Sigmoid colon (tissue), 7 donors: ENCODE results near the gene SMARCC2. TPM values are rescaled to one million over a fixed set of nuclear protein-coding genes. Genes with fewer than 3 reads are reported as not detected.

Experiments
- DNase-seq: peaks from one replicate; pipeline ENCODE4 v3.0.0-alpha.2; 2019
- H3K27ac ChIP-seq, 4 donors: fragments of 200-600 bp; sonication (generic); one replicate each; pipeline ENCODE4 v1.5.1; 2016 to 2019; ENCODE audit warnings: mild to moderate bottlenecking in 1 of 4
- H3K27me3 ChIP-seq, 3 donors: fragments of 200-600 bp; sonication (generic); one replicate each; pipeline ENCODE4 v1.5.1; 2019; ENCODE audit warnings: mild to moderate bottlenecking in 1 of 3
- H3K36me3 ChIP-seq, 4 donors: fragments of 200-600 bp; sonication (generic); one replicate each; pipeline ENCODE4 v1.5.1; 2016 to 2019
- H3K4me1 ChIP-seq, 4 donors: fragments of 200-600 bp; sonication (generic); one replicate each; pipeline ENCODE4 v1.5.1; 2017 to 2019
- H3K4me3 ChIP-seq, 4 donors: fragments of 200-600 bp; sonication (generic); one replicate each; pipeline ENCODE4 v1.5.1; 2017 to 2019; ENCODE audit warnings: mild to moderate bottlenecking in 2 of 4, moderate library complexity in 1 of 4
- H3K9me3 ChIP-seq, 4 donors: fragments of 200-600 bp in 3 of 4; sonication (generic) in 3 of 4; one replicate each; pipeline versions ENCODE4 v1.5.1 to v1.6.1; 2013 to 2019
- EP300 ChIP-seq, 4 donors: sonication (generic); formaldehyde crosslinking; IDR thresholded peaks; one replicate each; pipeline ENCODE4 v1.6.1; 2017; ENCODE audit warnings: antibody characterized with exemption in 4 of 4
- POLR2A ChIP-seq, 2 donors: fragments of 450-650 bp; IDR thresholded peaks; one replicate each; pipeline ENCODE4 v1.6.1; 2016; ENCODE audit warnings: antibody characterized with exemption in 2 of 2, mild to moderate bottlenecking in 2 of 2, moderate library complexity in 2 of 2
- POLR2AphosphoS5 ChIP-seq, 4 donors: sonication (generic); formaldehyde crosslinking; IDR thresholded peaks; one replicate each; pipeline ENCODE4 v1.6.1; 2017; ENCODE audit warnings: antibody characterized with exemption in 4 of 4
- WGBS, 2 donors: extraction: QIAGEN DNeasy Blood & Tissue Kit; methylation state at CpG; one replicate each; pipeline ENCODE4 v1.1.7; 2013; 5-methylcytosine and 5-hydroxymethylcytosine counted together
- intact Hi-C: fragments of 100-400 bp; cut with DNase I; formaldehyde crosslinking; loops from one replicate; pipeline ENCODE4 v1.15.1; 2023
- polyA plus RNA-seq, 3 donors: library from polyadenylated mRNA; stranded (reverse); fragments of 200-250 nt; gene quantifications; one replicate each; pipeline ENCODE4 v1.2.3, GENCODE V29; 2013
- total RNA-seq, 4 donors: library from RNA; depleted of rRNA; stranded (reverse); fragments of >200 nt; gene quantifications; one replicate each; pipeline ENCODE4 v1.1.0, GENCODE V29; 2016
- TF ChIP-seq, protein P1 (sequence below), 4 experiments: fragments of 450-650 bp in 3 of 4; fragments of 200-600 bp in 1 of 4; IDR thresholded peaks; one replicate each; pipeline ENCODE4 v1.5.1; 2016 to 2019; ENCODE audit warnings: antibody characterized with exemption in 4 of 4, mild to moderate bottlenecking in 3 of 4, moderate library complexity in 2 of 4
- donor health status: healthy with polysubstance abuse.
- donor health status: Bipolar disorder and iron deficiency.
- donor health status: healthy.

SMARCC2 gene
- total and polyA plus RNA-seq, 7 donors = 18.0 to 135 (median 55.7) TPM

DNA sequence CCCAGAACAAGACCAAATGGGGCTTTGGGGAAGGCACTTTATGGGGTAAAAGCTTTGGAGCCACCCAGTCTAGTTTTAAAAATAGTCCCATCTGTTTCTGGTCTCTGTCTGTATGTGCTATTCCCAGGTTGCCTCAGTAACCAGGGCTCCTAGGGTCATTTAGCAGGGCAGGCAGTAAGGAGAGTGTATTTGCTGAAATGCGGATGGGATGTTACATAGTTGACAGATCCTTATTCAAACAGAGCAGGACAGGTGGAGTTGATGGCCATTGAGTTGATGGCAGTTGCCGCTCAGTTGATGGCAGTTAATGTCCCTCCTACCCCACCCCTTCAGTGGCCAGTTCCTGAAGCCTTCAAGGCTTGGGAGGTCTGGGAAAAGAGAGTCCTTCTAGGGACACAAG is 66.6 kb downstream of the SMARCC2 start:
- 70 to 79% methylated on average over 2 of the region's 2 CpGs for WGBS, 2 donors
- H3K4me1 ChIP-seq = peaks cover 0 to 60% (median 45%) of the 10 kb centered on the region in 4 donors
- intact Hi-C loops = loop anchor here (10.0 kb wide), 1 partner anchor 342 kb away; the partner anchor contains the start of gene SPRYD4
- no peaks in the 10 kb centered on the region for H3K27me3 ChIP-seq
- DNase-seq = no peak
- H3K27ac ChIP-seq = peak overlapping the region; percentile 29 to 55 (median 49)
- H3K4me3 ChIP-seq = no peak overlapping the region
- peaks cover 10 to 23% (median 13%) of the 10 kb centered on the region in 4 donors for H3K36me3 ChIP-seq
- no peak for TF ChIP-seq EP300 (IDR thresholded peaks at IDR 0.05)
- TF ChIP-seq, protein P1, sequence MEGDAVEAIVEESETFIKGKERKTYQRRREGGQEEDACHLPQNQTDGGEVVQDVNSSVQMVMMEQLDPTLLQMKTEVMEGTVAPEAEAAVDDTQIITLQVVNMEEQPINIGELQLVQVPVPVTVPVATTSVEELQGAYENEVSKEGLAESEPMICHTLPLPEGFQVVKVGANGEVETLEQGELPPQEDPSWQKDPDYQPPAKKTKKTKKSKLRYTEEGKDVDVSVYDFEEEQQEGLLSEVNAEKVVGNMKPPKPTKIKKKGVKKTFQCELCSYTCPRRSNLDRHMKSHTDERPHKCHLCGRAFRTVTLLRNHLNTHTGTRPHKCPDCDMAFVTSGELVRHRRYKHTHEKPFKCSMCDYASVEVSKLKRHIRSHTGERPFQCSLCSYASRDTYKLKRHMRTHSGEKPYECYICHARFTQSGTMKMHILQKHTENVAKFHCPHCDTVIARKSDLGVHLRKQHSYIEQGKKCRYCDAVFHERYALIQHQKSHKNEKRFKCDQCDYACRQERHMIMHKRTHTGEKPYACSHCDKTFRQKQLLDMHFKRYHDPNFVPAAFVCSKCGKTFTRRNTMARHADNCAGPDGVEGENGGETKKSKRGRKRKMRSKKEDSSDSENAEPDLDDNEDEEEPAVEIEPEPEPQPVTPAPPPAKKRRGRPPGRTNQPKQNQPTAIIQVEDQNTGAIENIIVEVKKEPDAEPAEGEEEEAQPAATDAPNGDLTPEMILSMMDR (IDR thresholded peaks at IDR 0.05) = no peak
- TF ChIP-seq POLR2A (IDR thresholded peaks at IDR 0.05) = no peak
- no peak for TF ChIP-seq POLR2AphosphoS5 (IDR thresholded peaks at IDR 0.05)
- no peaks in the 10 kb centered on the region for H3K9me3 ChIP-seq

DNA sequence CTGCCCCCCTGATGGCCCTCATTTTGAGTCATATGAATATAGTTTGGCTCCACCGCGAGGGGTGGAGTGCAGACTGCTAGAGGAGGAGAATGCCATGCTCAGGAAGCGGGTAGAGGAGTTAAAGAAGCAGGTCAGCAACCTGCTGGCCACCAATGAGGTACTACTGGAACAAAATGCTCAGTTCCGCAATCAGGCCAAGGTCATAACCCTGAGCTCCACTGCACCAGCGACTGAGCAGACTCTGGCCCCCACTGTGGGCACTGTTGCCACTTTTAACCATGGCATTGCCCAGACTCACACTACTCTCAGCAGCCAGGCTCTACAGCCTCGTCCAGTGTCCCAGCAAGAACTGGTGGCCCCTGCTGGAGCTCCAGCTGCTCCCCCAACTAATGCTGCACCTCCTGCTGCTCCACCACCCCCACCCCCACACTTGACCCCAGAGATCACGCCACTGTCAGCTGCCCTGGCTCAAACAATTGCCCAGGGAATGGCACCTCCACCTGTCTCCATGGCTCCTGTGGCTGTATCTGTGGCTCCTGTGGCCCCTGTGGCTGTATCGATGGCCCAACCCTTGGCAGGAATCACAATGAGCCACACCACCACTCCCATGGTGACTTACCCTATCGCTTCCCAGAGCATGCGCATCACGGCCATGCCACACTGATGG is 67.9 kb downstream of the SMARCC2 start:
- peaks cover 0 to 52% (median 35%) of the 10 kb centered on the region in 4 donors for H3K4me1 ChIP-seq
- intact Hi-C loops = loop anchor here (10.0 kb wide), 1 partner anchor 343 kb away; the partner anchor contains the start of gene SPRYD4
- H3K9me3 ChIP-seq = no peaks in the 10 kb centered on the region
- no peak for DNase-seq
- H3K27me3 ChIP-seq = no peaks in the 10 kb centered on the region
- peaks cover 10 to 23% (median 13%) of the 10 kb centered on the region in 4 donors for H3K36me3 ChIP-seq
- WGBS, 2 donors = 94 to 95% methylated on average over 11 of the region's 11 CpGs
- H3K4me3 ChIP-seq = no peak overlapping the region
- peak overlapping the region in 3 of 4 donors; percentile 55 to 98 (median 95) for H3K27ac ChIP-seq
- TF ChIP-seq, protein P1 (IDR thresholded peaks at IDR 0.05) = no peak
- TF ChIP-seq POLR2AphosphoS5 (IDR thresholded peaks at IDR 0.05) (no peak), EP300 (IDR thresholded peaks at IDR 0.05) (no peak), POLR2A (IDR thresholded peaks at IDR 0.05) (no peak)

DNA sequence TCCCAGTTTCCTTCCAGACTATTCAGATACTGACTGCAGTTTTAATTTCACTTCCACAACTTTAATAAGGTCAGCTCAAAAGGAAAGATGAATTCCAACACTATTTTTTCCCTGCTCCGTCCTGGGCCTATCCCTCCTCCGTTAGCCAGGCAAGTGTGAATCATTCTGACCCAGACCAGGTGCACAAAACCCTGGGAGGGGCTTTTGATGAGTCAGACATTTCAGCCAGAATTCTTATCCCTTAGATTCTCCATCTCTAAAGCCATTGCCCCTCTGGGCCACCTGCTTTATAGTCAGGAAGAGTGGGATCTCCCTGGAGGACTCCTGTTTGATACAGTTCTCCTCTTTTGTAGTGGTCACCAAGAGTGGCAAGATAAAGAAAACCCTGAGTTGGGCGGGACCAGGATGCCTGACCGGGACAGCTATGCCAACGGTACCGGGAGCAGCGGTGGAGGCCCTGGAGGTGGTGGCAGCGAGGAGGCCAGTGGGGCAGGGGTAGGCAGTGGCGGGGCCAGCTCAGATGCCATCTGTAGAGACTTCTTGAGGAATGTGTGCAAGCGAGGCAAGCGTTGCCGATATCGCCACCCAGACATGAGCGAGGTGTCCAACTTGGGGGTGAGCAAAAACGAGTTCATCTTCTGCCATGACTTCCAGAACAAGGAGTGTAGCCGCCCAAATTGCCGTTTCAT is 69.0 kb downstream of the SMARCC2 start:
- DNase-seq = no peak
- Histone ChIP-seq H3K27me3 (no peaks in the 10 kb centered on the region), H3K4me1 (peaks cover 0 to 47% (median 31%) of the 10 kb centered on the region in 4 donors), H3K9me3 (no peaks in the 10 kb centered on the region), H3K27ac (peak overlapping the region; percentile 87 to 98 (median 94)), H3K36me3 (peaks cover 10 to 23% (median 13%) of the 10 kb centered on the region in 4 donors), H3K4me3 (no peak overlapping the region)
- TF ChIP-seq POLR2A (IDR thresholded peaks at IDR 0.05) = no peak
- no peak for TF ChIP-seq POLR2AphosphoS5 (IDR thresholded peaks at IDR 0.05)
- TF ChIP-seq, protein P1 (IDR thresholded peaks at IDR 0.05) = no peak
- intact Hi-C loops = loop anchor here (10.0 kb wide), 1 partner anchor 344 kb away; the partner anchor contains the start of gene SPRYD4
- WGBS, 2 donors = 94 to 95% methylated on average over 17 of the region's 17 CpGs

DNA sequence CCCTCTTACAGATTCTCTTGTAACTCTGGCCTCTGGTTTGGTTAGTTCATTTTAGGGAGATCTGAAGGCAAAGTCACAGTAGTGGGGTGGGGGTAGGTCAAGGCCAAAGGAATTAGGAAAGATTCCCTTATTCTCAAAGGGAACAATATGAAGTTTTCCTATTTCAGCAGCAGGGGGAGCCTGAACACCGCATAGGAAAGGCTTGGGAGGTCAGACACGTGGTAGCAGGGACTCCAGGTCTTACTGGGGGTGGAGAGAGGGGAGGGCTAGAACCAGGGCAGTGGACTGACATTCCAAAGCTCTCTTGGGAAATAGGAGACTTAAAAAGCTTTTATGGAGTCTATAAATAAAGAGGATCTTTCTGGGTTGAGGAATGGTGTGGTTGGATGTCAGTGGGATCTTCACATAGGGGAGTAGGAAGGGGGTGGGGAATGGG is 69.9 kb downstream of the SMARCC2 start:
- H3K9me3 ChIP-seq = no peaks in the 10 kb centered on the region
- no peak for TF ChIP-seq POLR2A (IDR thresholded peaks at IDR 0.05)
- TF ChIP-seq EP300 (IDR thresholded peaks at IDR 0.05) = peak in 1 of 4 donors; percentile 19
- TF ChIP-seq, protein P1 (IDR thresholded peaks at IDR 0.05) = peak; percentile 71 to 93 (median 82)
- peak; percentile 11 to 66 (median 42) for TF ChIP-seq POLR2AphosphoS5 (IDR thresholded peaks at IDR 0.05)
- peaks cover 10 to 23% (median 13%) of the 10 kb centered on the region in 4 donors for H3K36me3 ChIP-seq
- no peak overlapping the region for H3K4me3 ChIP-seq
- intact Hi-C loops = loop anchor here (1.0 to 5.0 kb wide), 4 partner anchors 39 to 1403 kb away; partner anchors contain the start of genes DDIT3, MBD6, MYL6 and NABP2
- H3K4me1 ChIP-seq = peaks cover 0 to 46% (median 30%) of the 10 kb centered on the region in 4 donors
- H3K27me3 ChIP-seq = no peaks in the 10 kb centered on the region
- peak; percentile 94 for DNase-seq
- peak overlapping the region; percentile 87 to 98 (median 94) for H3K27ac ChIP-seq
- WGBS, 2 donors = 0 to 1% methylated on average over 2 of the region's 2 CpGs
